ENCODE measurements around the gene MACROH2A1.

- no peak for TF ChIP-seq EZH2 (IDR thresholded peaks at IDR 0.05; ENCODE audit: insufficient read depth, poor library complexity, severe bottlenecking)
- no peak for TF ChIP-seq EZH2phosphoT487 (IDR thresholded peaks at IDR 0.05; ENCODE audit: insufficient read depth, low read depth)
Measured at GRCh38 chr5:135402031-135402430, 3.0 kb upstream of the MACROH2A1 start.
